Smooth muscle cell (in vitro differentiated cells): ENCODE results near the gene CACNA1C. TPM values are rescaled to one million over a fixed set of nuclear protein-coding genes. Genes with fewer than 3 reads are reported as not detected.

ENCODE experiments used
- DNase-seq: peaks from one replicate; lab custom pipeline; 2025; ENCODE audit not compliant: unreplicated experiment; lab: John Stamatoyannopoulos, UW
- H2AFZ ChIP-seq: fragments of 200-600 bp; sonication (generic); 2 replicates; pipeline ENCODE4 v1.6.0; 2016; ENCODE audit warnings: antibody characterized with exemption, low read depth, mild to moderate bottlenecking
- H3F3A ChIP-seq: fragments of 200-600 bp; sonication (generic); 2 replicates; pipeline ENCODE4 v1.6.0; 2017; ENCODE audit warnings: antibody characterized with exemption, low read depth
- H3K27ac ChIP-seq: fragments of 200-600 bp; sonication (generic); 2 replicates; pipeline ENCODE4 v1.5.1; 2016; ENCODE audit warnings: low read depth, mild to moderate bottlenecking
- H3K27me3 ChIP-seq: fragments of 200-600 bp; sonication (generic); 2 replicates; pipeline ENCODE4 v1.6.1; 2016; ENCODE audit warnings: low read depth, mild to moderate bottlenecking
- H3K36me3 ChIP-seq: fragments of 200-600 bp; sonication (generic); 2 replicates; pipeline ENCODE4 v1.5.1; 2016; ENCODE audit warnings: low read depth
- H3K4me1 ChIP-seq: fragments of 200-600 bp; sonication (generic); 2 replicates; pipeline ENCODE4 v1.5.1; 2016; ENCODE audit warnings: low read depth
- H3K4me2 ChIP-seq: fragments of 200-600 bp; sonication (generic); 2 replicates; pipeline ENCODE4 v1.6.0; 2016; ENCODE audit warnings: mild to moderate bottlenecking
- H3K4me3 ChIP-seq: fragments of 200-600 bp; sonication (generic); 2 replicates; pipeline ENCODE4 v1.5.1; 2016; ENCODE audit warnings: mild to moderate bottlenecking
- H3K79me2 ChIP-seq: fragments of 200-600 bp; sonication (generic); 2 replicates; pipeline ENCODE4 v1.6.0; 2016; ENCODE audit warnings: low read depth, mild to moderate bottlenecking
- H3K9ac ChIP-seq: fragments of 200-600 bp; sonication (generic); 2 replicates; pipeline ENCODE4 v1.6.0; 2016; ENCODE audit warnings: low read depth
- H3K9me3 ChIP-seq: fragments of 200-600 bp; sonication (generic); replicated peaks from 2 replicates; pipeline ENCODE4 v1.5.1; 2016; ENCODE audit warnings: low read depth
- H4K20me1 ChIP-seq: fragments of 200-600 bp; sonication (generic); 2 replicates; pipeline ENCODE4 v1.6.0; 2016; ENCODE audit warnings: low read depth
- WGBS: methylation state at CpG from one replicate; pipeline ENCODE4 v1.1.7; 2016; ENCODE audit warnings: low lambda C conversion rate; 5-methylcytosine and 5-hydroxymethylcytosine counted together
- polyA plus RNA-seq: library from polyadenylated mRNA; unstranded; fragments of >200 nt; fragmentation: Nextera tagmentation; extraction: Ambion mirVana; gene quantifications from 2 replicates; pipeline ENCODE4 v1.2.1, GENCODE V29; 2016
- total RNA-seq: library from RNA; depleted of rRNA; stranded (reverse); fragments of >200 nt; gene quantifications from 2 replicates; pipeline ENCODE4 v1.2.3, GENCODE V29; 2014
- TF ChIP-seq, protein P1 (sequence below): fragments of 200-600 bp; sonication (generic); IDR thresholded peaks from 2 replicates; pipeline ENCODE4 v1.5.1; 2017; ENCODE audit warnings: borderline replicate concordance, mild to moderate bottlenecking, antibody characterized with exemption; ENCODE audit not compliant: insufficient read depth, poor library complexity, severe bottlenecking

CACNA1C gene
- total and polyA plus RNA-seq, 2 experiments from 2014 or later = 1.6 to 4.5 TPM

DNA sequence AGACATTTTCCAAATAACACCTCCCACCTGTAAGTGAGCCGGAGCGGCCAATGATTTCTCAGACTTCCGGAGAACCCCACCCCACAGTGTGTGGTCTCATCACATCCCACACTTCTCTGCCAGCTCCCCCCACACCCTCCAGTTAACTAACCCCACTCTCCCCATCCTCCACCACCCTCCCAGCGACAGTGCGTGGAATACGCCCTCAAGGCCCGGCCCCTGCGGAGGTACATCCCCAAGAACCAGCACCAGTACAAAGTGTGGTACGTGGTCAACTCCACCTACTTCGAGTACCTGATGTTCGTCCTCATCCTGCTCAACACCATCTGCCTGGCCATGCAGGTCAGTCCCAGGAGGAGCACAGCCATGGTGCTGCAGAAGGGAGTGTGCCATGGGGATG lies 557.6 kb downstream of the CACNA1C start:
- WGBS = 95% methylated on average over 11 of the region's 11 CpGs
- TF ChIP-seq, protein P1, sequence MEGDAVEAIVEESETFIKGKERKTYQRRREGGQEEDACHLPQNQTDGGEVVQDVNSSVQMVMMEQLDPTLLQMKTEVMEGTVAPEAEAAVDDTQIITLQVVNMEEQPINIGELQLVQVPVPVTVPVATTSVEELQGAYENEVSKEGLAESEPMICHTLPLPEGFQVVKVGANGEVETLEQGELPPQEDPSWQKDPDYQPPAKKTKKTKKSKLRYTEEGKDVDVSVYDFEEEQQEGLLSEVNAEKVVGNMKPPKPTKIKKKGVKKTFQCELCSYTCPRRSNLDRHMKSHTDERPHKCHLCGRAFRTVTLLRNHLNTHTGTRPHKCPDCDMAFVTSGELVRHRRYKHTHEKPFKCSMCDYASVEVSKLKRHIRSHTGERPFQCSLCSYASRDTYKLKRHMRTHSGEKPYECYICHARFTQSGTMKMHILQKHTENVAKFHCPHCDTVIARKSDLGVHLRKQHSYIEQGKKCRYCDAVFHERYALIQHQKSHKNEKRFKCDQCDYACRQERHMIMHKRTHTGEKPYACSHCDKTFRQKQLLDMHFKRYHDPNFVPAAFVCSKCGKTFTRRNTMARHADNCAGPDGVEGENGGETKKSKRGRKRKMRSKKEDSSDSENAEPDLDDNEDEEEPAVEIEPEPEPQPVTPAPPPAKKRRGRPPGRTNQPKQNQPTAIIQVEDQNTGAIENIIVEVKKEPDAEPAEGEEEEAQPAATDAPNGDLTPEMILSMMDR = no peak
- Histone ChIP-seq H3F3A (peaks cover 20% of the 10 kb centered on the region), H3K4me1 (no peaks in the 10 kb centered on the region), H4K20me1 (no peaks in the 10 kb centered on the region), H3K4me2 (no peak overlapping the region), H2AFZ (no peak overlapping the region), H3K36me3 (no peaks in the 10 kb centered on the region), H3K9me3 (no peaks in the 10 kb centered on the region), H3K9ac (no peak overlapping the region), H3K27me3 (no peaks in the 10 kb centered on the region), H3K27ac (no peak overlapping the region), H3K79me2 (no peaks in the 10 kb centered on the region), H3K4me3 (no peak overlapping the region)
- no peak for DNase-seq

DNA sequence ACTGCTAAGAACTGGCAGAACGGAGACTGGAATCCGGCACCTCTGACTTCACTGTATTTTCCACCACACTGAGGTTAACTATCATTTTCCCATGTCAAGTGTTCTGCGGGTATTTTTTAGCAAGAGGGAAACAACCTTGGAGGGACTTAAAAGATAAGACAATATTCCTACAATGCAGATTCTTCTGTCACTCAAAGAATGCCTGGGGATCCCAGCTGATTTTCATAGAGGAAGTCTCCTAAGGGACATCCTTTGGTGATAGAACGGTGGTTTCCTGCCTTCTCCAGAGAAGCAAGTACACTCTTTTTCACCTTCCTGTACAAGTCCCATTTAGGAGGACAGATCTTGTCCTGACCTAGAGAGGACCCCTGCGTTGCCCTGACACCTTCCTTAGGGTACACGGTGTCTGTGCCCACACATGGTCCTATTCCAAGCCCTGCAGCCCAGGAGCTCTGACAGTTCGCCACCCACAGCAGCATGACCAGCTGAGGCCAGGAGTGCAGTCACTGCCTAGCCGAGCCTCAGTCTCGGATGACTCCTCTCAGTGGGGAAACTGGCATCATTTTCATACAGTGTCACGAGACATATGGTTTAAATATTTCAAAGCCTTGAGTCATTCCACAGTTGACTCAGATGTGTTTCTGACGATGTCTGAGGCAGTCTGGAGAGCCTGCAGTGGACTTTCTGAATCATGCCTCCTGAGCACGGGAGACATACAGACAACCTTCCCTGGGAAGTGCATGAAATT lies 560.7 kb downstream of the CACNA1C start:
- Histone ChIP-seq H3K27me3 (no peaks in the 10 kb centered on the region), H3K4me2 (peak overlapping the region; percentile 23), H3K4me1 (no peaks in the 10 kb centered on the region), H4K20me1 (no peaks in the 10 kb centered on the region), H3K9me3 (no peaks in the 10 kb centered on the region), H3K27ac (peak overlapping the region; percentile 87), H3K79me2 (no peaks in the 10 kb centered on the region), H3K4me3 (no peak overlapping the region), H3K9ac (peak overlapping the region; percentile 59), H3K36me3 (no peaks in the 10 kb centered on the region), H3F3A (peaks cover 20% of the 10 kb centered on the region), H2AFZ (no peak overlapping the region)
- 34% methylated on average over 12 of the region's 12 CpGs for WGBS
- TF ChIP-seq, protein P1 = no peak
- peak; percentile 29 for DNase-seq

GRCh38 chr12:2614341-2614740 lies 561.6 kb downstream of the CACNA1C start:
- Histone ChIP-seq H3K9ac (peak overlapping the region; percentile 57), H4K20me1 (no peaks in the 10 kb centered on the region), H3K4me1 (no peaks in the 10 kb centered on the region), H3F3A (peaks cover 20% of the 10 kb centered on the region), H3K36me3 (no peaks in the 10 kb centered on the region), H2AFZ (no peak overlapping the region), H3K79me2 (no peaks in the 10 kb centered on the region), H3K9me3 (no peaks in the 10 kb centered on the region), H3K4me3 (no peak overlapping the region), H3K27me3 (no peaks in the 10 kb centered on the region), H3K27ac (peak overlapping the region; percentile 87), H3K4me2 (peak overlapping the region; percentile 16)
- TF ChIP-seq, protein P1 = no peak
- no peak for DNase-seq
